ENCODE results near the gene HSP90AB1.

HSP90AB1 gene

DNA sequence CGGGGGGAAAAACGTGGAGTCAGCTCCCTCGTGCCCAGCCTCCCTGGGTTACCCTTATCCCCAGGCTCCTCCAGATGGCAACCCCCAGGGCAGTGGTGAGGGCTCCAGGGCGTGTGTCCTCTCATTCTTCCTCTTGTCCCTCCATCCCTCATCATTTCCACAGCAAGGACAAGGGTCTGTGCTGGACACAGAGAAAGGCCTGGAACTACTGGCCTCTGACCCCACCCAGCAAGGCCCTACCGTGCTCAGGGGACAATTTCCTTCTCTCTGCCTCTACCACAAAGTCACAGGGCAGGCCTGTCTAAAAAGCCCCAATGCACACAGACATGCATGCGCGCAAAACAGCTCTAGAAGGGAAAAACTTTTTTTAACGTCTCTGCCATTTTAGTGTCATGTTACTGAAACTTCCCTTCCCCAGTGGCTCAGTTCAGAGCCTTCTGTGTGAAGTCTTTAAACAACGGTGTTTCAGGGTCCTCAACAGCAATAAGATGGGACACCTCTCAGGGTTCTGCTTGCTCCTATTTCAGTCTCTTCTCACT is 11.5 kb downstream of the HSP90AB1 start:
- DNase-seq (ENCODE audit: low spot score), result peak; percentile 40
- TF ChIP-seq, protein P1, sequence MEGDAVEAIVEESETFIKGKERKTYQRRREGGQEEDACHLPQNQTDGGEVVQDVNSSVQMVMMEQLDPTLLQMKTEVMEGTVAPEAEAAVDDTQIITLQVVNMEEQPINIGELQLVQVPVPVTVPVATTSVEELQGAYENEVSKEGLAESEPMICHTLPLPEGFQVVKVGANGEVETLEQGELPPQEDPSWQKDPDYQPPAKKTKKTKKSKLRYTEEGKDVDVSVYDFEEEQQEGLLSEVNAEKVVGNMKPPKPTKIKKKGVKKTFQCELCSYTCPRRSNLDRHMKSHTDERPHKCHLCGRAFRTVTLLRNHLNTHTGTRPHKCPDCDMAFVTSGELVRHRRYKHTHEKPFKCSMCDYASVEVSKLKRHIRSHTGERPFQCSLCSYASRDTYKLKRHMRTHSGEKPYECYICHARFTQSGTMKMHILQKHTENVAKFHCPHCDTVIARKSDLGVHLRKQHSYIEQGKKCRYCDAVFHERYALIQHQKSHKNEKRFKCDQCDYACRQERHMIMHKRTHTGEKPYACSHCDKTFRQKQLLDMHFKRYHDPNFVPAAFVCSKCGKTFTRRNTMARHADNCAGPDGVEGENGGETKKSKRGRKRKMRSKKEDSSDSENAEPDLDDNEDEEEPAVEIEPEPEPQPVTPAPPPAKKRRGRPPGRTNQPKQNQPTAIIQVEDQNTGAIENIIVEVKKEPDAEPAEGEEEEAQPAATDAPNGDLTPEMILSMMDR (IDR thresholded peaks at IDR 0.05; ENCODE audit: extremely low read depth, missing control alignments), result no peak

GRCh38 chr6:44258921-44259320 is 12.0 kb downstream of the HSP90AB1 start:
- TF ChIP-seq, protein P1 (IDR thresholded peaks at IDR 0.05; ENCODE audit: extremely low read depth, missing control alignments), result no peak
- no peak for DNase-seq (ENCODE audit: low spot score)

DNA sequence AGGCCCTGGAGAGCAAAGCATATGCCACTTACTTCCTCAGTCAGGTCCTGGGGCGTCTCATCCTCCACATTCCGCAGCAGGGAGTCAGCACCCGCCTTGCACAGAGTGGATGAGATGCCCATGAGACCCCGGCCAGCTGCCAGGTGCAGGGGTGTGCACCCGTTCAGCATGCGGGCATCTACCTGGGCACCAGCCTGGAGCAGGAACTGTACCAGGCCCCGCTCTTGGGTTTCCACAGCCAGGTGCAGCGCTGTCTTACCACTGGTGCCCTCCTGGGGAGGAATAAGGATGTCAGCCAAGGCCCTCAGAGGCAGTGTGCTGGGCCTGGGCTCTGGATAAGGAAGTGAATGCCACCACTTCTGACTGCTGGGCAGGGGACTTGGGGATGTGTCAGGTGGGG is 13.1 kb downstream of the HSP90AB1 start:
- TF ChIP-seq, protein P1 (IDR thresholded peaks at IDR 0.05; ENCODE audit: extremely low read depth, missing control alignments), result no peak
- no peak for DNase-seq (ENCODE audit: low spot score)

DNA sequence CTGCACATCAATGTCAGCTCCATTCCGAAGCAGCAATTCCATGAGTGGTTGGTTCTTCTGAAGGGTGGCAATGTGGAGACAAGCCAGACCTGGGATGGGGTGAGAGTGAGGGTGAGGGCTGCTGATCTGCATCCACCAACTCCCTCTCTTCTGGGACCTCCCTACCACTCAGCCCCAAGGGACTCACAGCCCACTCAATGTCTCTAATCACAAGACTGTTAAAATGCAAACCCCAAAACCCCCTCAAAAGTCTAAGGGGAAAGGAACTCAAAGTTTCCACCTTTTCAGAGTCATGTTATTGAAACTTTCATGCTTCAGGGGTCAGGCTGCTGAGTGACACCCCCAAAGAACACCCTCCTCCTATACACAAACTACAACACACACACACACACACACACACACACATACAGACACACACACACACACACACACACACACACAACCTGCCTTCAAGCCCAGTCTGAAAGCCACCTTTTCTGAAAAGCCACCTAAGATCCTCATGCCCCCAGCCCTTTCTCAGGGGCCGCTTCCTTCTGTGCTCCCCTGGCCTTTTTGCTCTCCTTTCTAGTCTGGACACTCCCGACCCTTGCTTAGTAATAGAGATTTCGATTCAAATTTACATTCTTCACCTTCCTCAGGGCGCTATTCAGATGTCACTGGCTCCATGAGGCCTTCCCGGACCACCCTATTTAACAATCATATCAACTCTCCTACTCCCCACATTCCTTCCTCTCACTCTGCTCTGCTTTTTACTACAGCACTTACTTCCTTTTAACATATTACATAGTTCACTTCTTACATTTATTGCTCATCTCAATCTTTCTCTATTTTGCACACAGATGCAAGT is 13.8 kb downstream of the HSP90AB1 start:
- TF ChIP-seq, protein P1 (IDR thresholded peaks at IDR 0.05; ENCODE audit: extremely low read depth, missing control alignments), result no peak
- DNase-seq (ENCODE audit: low spot score), result peak; percentile 60

- TF ChIP-seq, protein P1 (IDR thresholded peaks at IDR 0.05; ENCODE audit: extremely low read depth, missing control alignments), result no peak
- DNase-seq (ENCODE audit: low spot score), result no peak
Observed at GRCh38 chr6:44261581-44261980, 14.7 kb downstream of the HSP90AB1 start.

DNA sequence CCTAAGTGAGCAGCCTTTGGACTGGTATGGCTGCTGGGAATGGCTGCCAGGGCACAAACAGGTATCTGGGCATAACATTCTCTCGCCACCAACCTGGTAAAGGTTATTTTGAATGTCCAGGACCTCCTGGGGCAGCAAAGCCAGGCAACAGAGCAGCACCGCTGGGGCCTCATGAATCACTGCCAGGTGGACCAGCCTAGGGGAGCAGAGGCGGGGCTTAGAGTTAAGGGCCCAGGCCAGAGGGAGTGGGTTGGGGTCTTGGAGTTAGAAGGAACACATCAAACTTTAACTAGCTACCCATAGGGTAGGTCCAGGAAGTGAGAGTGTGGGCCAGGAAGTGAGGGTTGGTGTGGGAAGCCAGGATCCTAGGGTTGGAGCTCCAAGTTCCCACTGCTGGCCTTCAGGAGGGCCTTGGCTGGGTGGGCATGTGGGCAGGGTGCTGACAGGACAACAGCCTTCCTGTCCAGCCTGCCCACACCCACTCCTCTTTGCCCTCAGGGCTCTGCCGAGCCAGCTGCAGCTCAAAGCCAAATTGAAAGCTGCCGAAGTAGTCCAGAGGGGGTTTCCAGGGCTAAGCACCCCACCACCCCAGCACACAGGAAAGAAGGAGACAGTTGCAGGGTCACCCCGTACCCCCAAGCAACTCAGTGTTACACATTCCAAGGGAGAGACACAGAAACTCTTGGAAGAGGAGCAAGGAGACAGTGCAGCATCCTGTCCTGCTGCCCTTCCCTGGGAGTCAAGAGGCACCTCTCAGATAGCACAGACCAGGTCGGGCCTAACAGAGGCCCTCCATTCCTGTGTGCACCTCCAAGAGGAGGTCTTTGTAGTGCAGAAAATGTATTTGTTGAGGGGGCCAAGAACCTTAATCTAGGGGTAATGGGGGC is 15.8 kb downstream of the HSP90AB1 start:
- TF ChIP-seq, protein P1 (IDR thresholded peaks at IDR 0.05; ENCODE audit: extremely low read depth, missing control alignments), result no peak
- no peak for DNase-seq (ENCODE audit: low spot score)
